HG03108 (cell line): ENCODE results near the gene CCDC167.

ENCODE experiments used
- ATAC-seq: cut with Tn5 transposase; IDR thresholded peaks from one replicate; pipeline ENCODE4 v1.9.1; 2021; ENCODE audit warnings: moderate library complexity; ENCODE audit not compliant: unreplicated experiment

The CCDC167 gene

DNA sequence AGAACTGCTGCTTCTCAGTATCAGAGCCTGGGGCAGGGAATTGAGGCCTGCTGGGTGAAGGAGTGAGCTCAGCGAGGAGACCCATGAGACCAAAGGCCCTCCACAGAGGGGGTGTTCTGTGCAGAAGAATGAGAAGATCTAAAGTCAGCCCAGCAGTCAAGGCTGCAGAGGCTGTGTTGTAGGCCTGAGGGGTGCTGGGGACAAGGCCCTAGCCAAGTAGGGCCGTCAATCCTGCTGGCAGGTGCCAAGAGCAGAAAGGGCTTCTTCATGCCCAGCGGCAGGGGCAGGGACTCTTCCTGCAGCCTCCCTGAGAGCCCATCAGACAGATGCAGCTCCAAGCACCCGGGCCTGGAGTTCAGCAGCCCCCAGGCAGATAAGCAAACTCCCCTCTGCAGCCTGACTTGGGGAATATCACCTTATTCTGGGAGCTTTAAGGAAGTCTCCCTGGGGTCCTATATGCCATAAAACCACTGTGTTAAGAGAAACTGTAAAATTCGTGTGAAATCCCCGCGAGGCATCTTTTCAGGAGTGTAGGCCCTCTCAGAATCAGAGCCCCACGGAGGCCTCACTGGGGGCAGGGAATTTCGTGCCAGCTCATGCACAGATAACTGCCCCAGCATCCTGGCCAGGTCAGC, 9.0 kb downstream of the CCDC167 start:
- no peak for ATAC-seq

DNA sequence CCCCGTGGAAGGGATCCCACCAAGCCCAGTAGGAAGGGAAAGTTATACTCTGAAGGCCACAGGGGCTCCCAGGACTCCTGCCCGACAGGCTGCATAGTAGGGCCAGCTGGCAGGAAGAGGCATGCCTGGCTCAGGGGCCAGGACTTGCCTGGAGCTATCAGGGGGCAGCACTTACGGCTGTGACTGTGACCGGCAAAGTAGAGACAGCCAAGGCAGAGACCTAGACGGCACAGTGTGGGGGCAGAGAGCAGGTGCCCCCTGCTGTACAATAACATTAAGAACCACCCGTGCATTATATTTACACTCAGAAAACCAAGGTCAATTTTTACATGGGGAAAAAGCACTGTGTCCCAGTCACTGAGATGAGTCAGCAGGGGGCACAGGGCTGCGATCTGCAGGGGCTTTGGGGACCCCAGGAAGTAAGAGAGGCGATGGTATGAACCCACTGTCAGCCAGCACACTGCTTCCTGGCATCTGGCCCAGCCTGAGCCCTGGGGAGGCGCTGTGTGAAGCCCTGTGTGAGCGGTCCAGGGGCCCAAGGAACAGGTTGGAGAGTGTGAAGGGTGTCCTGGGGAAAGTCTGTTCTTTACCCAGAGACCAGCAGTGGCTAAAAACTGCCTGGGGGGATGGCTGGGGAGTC, 9.9 kb downstream of the CCDC167 start:
- ATAC-seq: no peak

DNA sequence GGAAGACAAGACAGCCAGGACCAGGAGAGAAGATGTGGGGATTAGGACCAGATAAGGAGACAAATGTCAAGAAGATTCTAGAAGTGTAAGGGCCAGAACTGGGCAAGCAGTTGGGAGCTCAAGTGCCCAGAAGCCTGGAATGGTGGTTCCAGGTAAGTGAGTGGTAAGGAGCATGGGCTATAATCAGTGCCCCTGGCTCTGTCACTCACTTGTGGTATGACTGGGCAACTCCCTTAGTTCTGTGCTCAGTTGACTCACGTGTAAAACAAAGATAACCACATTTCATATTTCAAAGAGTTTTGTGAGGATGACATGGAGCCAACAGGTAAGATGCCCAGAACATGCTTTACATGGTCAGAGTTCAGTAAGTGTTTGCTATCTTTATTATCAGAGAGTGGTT, 11.2 kb downstream of the CCDC167 start:
- no peak for ATAC-seq

DNA sequence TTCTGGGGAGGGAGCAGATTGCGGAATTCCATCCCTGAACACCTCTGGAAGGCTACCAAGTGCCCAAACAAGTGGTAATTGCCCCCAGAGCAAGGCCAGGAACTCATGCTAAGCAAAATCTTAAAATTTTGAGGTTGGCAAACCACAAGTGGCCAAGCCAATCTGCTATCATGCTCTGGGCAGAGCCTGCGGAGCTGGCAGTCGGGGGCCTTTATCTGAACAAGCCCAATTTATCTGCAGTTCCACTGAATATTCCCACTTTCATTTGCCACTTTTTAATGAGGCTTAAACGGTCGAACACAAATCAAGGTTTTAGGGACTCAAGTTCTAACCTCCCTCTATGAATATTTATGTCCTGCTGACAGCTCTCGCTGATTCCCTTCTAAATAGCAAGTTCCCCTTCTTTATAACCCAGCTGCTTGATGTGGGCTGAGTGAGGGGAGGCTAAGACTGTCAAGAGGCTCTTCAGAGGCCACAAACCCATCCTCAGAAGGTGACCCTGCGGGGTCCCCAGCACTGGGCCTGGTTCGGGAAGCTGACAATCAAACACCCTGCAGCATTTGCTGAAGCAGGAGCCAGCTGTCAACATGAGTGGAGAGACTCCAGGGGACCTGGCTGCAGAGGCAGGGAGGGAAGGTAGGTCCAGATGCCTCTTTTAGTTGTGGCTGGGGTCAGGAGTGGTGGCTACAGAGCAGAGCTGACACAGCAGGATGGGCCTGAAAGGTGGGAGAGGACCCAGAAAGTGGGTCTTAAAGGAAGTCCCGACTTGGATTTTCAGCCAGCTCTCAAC, 11.9 kb downstream of the CCDC167 start:
- ATAC-seq: no peak

DNA sequence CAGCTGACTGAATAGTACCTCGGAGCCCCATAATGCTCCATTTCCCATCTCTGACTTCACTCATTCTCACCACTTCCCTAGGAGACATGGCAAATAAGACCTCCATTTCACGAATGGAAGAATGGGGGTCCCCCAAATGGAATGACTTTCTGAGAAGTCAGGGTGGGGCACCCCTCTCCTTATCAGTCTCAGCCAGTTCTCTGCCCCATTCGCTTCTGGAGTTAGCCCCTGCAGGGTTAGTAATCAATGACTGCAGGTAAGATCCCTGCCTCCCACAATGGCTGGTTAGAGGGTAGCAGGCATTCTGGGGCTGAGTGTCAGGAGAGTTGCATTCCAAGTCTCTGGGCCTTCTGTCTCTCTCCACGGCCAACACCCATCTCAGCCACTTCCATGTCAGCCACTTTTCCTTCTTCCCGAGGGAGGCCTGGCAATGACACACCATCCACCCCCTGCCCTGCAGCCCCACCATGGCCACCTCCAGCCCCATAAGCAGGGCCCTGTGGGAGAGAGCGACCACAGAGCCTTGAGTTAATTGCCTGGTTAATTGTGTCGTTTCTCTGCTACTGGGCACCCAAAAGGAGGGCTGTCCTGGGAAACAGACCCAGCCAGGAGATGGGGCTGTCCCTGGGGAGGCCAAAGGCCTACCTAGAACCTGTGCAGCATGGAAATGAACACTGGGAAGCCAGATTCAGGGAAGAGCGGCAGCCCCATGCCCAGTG, 13.4 kb downstream of the CCDC167 start:
- no peak for ATAC-seq

DNA sequence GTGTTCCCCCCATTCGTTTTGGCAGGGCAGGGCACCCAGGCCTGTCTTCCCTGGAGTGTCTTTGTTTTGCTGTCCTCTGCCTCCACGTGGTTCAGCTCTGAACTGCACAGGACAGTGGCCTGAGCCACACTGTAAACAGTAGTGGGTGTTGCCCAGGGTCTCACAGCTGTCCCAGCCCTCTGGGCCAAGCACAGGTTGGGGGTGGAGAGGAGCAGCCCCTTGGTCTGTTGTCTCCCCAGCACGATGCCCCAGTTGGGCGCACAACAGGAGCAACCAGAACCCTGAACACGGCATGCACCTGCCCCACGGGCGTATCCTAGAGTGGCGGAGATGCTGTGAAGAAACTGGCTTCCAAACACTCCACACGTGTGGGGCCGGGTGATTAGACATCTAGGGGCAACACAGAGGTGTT, 14.4 kb downstream of the CCDC167 start:
- ATAC-seq: no peak

DNA sequence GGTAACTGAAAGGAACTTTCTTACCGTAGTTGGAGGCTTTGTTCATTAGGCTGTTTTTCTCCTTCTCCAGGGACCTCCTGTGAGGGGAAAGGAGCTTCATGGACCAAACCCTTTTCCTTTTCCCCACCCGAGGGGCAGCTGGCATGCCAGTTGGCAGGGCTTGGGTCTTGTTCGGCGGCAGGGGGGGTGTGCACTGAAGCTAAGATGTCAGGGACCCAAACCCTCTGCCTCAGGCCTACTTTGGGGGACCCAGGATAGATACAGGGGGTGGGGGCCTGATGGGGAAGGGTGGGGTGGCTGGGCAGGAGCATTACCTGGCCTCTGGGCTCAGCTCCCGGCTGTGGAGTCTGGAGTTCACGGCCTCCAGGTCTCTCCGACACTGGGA, 14.9 kb downstream of the CCDC167 start:
- ATAC-seq: no peak

DNA sequence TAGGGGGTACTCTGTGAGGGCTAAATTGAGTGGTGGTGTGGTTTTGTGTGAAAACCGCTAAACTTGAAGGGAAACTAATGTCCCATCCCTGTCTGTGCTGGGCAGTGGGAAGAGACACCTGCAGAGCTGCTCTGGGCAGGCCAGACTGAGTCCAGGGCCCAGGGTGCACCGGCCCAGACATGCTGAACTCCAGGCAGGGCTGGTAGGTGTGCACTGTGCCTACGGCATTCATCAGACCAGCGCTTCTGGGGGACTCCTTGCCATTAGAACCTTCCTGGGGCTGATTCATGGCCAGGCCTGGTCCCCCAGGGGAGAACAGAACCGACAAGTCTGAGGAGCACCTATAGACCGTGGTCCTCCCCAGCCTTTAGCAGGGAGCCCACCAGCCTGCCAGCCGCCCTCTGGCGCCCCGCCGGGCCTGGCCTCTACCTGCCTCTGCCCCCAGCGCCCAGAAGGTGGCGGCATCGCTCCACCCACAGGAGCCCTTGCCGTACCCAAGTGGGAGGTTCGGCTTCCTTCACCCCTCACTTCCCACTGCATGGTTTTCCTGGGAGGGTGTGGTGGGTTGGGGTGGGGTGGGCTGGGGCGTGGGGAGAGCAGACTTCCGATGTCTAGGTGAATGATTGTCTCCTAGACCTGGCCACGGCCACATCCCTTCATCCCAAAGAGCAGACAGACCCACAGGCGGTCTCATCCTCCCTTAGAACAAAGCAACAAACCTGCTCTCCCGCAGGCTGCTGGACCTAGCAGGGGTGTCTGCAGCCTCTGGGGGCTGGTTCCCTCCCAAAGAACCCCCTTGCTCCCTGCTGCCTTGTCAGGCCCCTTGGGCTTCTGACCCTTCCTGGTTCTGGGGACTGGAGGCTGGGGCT, 15.5 kb downstream of the CCDC167 start:
- no peak for ATAC-seq

DNA sequence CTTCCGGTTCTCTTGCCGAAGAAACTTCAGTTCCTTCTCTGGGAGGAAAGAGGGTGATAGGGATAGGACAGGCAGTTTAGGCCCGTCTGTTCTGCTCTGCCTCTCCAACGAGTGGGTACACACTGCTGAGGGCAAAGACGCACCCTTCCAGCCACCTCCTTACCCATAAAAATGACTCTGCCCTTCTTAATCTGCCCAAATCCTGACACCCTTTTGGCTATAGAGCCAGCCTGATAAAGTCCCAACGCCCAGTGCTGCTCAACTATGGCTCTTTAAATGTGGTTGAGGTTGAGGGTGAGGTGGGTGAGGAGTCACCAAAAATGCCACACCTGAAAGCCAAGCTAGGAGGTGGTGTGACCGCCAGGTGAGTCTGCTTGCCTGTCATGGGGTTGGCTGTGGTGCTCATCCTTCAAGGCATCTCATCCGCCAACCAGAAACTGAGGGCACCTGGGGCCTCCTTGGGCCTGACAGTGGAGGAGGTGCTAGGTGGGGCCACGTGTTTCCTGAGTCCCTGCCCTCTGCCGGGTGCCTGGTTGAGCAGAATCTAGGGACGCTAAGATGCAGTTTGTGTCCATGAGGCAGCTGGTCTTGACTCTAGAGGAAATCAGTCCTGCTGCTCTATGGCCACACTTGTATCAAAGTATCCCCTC, 16.3 kb downstream of the CCDC167 start:
- ATAC-seq: no peak

DNA sequence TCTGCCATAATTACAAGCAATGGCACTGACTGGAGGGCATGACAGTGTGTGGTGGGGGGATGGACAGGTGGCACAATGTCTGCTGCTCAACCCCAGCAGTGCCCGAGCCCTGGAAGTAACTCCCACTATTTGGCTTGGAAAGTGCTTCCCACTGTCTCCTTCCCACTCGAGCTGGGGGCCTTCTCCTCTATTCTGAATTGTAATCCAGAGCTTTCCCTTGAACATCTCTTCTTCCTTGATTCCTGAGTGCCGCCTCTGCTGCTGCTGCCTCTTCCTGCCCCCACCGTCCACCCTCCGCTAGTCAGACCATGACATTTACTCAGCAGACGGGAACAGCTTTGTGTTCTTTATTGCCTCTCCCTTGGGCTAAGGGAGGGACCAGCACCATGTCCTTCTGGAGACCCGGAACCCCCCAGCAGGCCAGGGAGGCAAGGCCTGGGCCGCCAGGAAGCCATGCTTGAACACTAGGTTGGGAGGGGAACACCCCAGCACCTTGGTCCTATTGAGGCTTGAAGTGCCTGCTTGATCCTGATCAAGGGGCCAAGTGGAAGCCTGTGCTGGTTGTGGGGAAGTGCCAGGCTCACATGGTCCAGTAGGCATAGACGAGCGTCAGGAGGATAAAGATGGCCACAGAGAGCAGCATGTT, 17.0 kb downstream of the CCDC167 start:
- no peak for ATAC-seq

DNA sequence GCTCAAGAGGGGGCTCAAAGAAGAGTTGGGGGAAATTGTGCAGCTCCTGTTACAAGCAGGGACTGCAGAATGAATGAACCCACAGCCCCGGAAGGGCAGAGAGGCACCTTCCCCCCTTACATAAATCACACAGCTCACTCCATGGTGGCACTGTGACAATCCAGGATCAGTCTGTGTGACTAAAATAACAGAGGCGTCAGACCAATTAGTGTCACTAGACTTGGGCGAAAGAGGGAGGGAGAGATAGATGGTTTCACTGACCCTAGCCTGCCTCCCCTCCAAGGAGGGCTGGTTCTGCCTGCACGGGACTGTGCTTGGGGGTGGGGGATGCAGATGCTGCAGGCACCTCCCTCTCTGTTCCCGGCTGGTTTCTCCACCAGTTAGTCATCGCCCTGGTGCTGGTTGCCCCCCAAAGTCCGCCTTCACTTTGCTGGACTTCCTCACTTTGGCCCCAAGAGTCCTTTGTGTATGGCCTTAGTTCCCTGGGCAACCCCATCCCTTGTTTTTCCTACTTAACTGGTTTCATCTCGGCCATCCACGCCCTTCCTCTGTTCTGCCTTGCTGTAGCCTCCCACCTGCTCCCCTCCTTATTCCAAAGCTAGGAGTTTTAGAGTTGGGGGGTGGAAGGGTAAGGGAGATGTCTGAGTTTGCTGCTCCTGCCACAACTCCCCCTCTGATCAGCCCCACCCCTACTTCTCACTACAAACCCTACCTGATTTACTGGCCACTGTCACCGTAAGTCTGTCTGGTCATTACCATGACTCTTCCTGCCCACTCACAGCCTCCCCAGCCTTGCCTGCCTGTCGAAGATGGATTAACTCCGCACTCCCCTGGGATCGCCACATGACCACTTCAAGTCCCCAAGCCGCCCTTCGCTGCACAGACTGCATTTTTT, 17.7 kb downstream of the CCDC167 start:
- no peak for ATAC-seq

DNA sequence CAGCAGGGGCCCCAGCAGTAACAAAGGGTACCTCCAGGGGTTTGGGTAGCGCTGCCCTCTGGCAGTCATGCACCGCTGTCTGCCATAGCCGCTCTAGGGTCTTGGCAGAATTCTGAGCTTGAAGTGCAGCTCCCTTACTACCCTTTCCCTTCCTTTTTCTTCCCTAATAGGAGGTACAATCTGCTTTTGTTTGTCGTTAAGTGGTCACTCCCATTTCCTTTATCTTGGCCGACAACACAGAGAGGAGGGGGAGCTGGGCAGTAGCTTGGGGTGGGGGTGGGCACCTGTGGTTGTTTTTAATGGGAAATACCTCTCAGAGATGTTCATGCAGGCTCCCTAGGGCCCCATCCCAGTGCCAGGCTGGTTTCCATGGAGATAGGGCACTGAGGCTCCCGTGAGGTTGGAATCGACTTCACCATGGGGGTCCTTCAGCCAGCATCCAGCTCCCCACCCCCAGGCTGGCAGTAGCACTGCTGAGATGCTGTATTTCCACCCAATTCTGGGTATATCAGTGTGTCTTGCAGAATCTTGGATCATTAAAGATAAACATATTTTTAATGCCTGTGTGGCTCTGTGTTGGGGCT, 18.6 kb downstream of the CCDC167 start:
- no peak for ATAC-seq

DNA sequence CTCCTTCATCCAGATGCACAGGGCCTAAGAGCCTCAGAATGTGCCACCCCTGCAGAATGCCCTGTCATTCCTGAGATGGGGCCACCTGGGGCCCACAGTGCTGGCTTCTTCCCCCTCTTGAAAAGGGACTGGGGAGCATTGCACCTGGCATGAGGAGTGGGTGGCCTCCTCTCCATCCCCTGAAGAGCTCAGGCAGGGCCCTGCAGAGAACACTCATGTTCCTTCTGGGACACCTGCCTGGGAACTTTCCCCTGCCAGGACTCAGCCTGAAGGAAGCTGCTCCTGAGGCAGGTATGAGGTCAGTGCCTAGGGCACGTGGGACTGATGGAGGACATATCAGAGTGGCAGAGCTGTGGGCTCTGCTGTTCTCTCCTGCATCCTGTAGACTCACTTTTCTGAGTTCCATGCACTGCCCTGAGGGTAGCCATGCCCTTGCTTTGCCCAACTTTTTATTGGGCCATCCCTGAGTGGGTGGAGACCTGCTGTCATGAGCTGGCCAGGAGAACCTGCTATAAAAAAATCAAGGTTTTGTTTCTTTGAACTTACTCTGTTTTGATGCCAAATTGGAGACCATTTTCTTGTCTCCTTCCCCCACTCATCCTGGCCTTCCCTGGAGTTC, 19.5 kb downstream of the CCDC167 start:
- ATAC-seq: no peak

DNA sequence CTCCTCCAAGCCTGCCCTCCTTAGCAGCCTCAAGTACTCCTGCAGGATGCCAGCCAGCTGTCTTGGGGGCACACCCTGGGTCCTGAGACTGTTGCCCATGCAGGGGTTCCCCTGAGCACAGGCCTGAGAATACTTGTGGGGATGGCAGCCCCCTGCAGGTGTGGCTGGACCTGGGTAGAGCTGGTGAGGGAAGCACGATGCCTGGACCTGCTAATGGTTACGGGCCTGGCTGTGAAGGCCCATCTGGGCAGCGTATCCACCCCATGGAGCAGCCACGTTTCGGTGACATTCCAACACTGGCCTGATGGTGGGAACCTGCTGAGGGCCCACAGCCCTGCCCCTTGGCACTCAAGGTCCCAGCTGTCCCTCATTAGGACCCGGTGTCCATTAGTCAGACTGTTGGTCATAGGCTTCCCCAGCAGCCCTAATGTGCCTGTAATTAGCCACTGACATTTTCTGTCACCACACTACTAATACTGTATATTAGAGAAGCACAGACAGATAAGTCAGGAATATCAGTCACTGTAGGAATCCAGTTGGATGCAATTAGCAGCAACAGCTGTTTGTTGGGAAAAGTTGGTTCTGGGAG, 20.3 kb downstream of the CCDC167 start:
- ATAC-seq: no peak

DNA sequence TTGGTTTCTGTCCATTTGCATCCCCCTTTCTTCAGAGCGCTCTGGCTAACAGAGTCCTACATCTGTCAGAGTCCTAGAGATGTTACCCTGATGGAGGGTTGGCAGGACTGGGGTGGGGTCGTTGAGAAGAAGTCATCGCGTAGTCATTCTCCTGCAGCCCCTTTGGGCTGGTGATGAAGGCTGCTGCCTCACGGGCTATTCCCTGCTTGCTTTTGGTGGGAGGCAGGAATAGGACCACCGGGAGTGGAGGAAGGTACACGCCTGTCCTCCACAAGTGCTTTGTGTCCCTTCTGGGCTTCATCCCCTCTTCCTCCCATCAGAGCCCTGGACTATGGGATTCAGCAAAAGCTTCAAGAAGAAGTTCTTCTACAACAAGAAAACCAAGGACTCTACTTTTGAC, 20.9 kb downstream of the CCDC167 start:
- ATAC-seq: no peak

DNA sequence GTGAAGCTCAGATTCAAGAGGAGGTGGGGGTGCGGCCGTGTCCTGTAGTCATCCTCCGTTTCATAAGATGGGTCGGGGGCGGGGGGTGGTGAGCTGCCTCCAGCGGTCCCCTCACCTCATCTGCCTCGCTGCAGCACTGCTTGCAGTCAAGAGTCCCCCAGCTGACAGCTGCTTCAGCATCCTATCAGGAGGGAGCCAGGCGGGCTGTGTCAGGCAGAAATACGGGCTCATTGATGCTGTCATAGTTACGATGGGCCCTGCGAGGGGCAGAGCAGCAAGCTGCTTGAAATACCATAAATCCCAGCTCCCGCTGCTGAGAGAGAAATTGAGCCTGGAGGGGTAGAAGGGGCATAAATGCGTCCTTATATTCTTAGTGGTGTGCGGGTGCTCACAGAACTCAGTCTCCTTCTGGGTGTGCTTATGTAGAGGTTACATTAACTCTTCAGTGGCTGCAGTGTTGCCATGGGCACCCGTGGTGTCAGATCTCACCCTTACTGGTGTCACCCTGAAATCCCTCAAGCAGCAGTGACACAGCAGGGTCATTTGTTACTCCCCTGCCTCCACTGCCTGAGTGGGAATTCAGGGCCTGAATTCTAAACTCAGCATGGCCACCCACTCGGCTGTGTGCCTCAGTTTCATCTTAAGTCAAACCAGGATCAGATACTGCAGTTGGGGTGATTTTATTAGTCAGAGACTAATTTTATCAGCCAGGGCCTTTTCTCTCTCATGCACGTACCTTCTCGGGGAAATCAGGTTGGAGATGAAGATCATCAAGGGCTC, 21.8 kb downstream of the CCDC167 start:
- no peak for ATAC-seq

DNA sequence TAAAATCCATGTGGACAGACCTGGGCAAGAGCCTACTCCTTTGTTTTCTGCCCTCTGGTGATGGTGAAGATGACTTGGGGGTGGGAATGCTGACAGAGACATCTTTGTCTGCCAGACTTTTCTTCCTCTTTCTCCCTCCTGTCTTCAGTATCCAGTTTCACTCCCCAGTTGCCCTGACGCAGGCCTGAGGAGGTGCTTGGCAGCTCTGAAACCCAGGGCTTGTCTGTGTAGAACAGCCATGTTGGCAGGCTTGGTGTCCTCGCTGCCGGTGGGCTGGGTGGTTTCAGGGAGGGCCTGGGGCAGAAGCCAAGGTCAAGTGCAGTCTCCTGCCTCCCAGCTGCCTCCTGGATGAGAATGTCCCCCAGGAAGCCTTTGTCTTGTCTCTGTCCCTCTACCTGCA, 22.5 kb downstream of the CCDC167 start:
- ATAC-seq: no peak
